ENCODE measurements around the gene CLPTM1. TPM values are rescaled to one million over a fixed set of nuclear protein-coding genes. Genes with fewer than 3 reads are reported as not detected.
"Not testable (repeated sequence)": the region's sequence is repeated elsewhere in the genome, so short reads cannot be mapped to it uniquely, and the experiment has no call there.

CLPTM1 gene
- total RNA-seq, 3 donors from 2014 or later: 42.0 to 70.5 (median 60.2) TPM

- Histone ChIP-seq H3K27me3 (no peaks in the 10 kb centered on the region), H3K9me3 (no peaks in the 10 kb centered on the region), H3K27ac (no peak overlapping the region), H3K4me1 (no peaks in the 10 kb centered on the region), H3K4me3 (no peak overlapping the region), H3K36me3 (no peaks in the 10 kb centered on the region)
- TF ChIP-seq POLR2A (IDR thresholded peaks at IDR 0.05) (no peak), CTCF (IDR thresholded peaks at IDR 0.05) (no peak), POLR2AphosphoS5 (IDR thresholded peaks at IDR 0.05) (no peak)
- DNase-seq (ENCODE audit: low spot score in 2 of 2): no peak
- intact Hi-C loops (cut with DNase I; ENCODE audit: low total_unique reads): no loop called here
Measured at GRCh38 chr19:44998025-44998424, 42.8 kb downstream of the CLPTM1 start.

GRCh38 chr19:44999131-44999925 lies 44.1 kb downstream of the CLPTM1 start:
- H3K4me1 ChIP-seq; H3K27ac ChIP-seq; intact Hi-C loops (cut with DNase I; ENCODE audit: low total_unique reads); H3K27me3 ChIP-seq; H3K9me3 ChIP-seq; H3K36me3 ChIP-seq; H3K4me3 ChIP-seq; DNase-seq (ENCODE audit: low spot score in 2 of 2): not testable (repeated sequence)

GRCh38 chr19:45000665-45001064 lies 45.5 kb downstream of the CLPTM1 start:
- H3K9me3 ChIP-seq; DNase-seq (ENCODE audit: low spot score in 2 of 2); H3K36me3 ChIP-seq; intact Hi-C loops (cut with DNase I; ENCODE audit: low total_unique reads); H3K4me1 ChIP-seq; H3K27me3 ChIP-seq: not testable (repeated sequence)
- Histone ChIP-seq H3K27ac (peak overlapping the region; percentile 75 to 87), H3K4me3 (peak overlapping the region in 2 of 3 donors; percentile 77 to 82)

GRCh38 chr19:45001087-45001739 lies 46.0 kb downstream of the CLPTM1 start, which contains the start of gene RELB:
Gene RELB (plus strand): TSS chr19:45001464. CDS start chr19:45001580, 116 bp downstream.
- H3K27me3 ChIP-seq: no peaks in the 10 kb centered on the region
- peak in 2 of 3 donors; percentile 36 to 71 for TF ChIP-seq POLR2AphosphoS5 (IDR thresholded peaks at IDR 0.05)
- no peak for TF ChIP-seq POLR2A (IDR thresholded peaks at IDR 0.05)
- no peak for TF ChIP-seq CTCF (IDR thresholded peaks at IDR 0.05)
- intact Hi-C loops (cut with DNase I; ENCODE audit: low total_unique reads): no loop called here

GRCh38 chr19:45003485-45003884 lies 48.3 kb downstream of the CLPTM1 start:
- no peak for TF ChIP-seq POLR2A (IDR thresholded peaks at IDR 0.05)
- no peak for TF ChIP-seq POLR2AphosphoS5 (IDR thresholded peaks at IDR 0.05)
- TF ChIP-seq CTCF (IDR thresholded peaks at IDR 0.05): no peak
- no peaks in the 10 kb centered on the region for H3K4me1 ChIP-seq
- H3K4me3 ChIP-seq: no peak overlapping the region
- H3K36me3 ChIP-seq: no peaks in the 10 kb centered on the region
- no peaks in the 10 kb centered on the region for H3K9me3 ChIP-seq
- no peak for DNase-seq (ENCODE audit: low spot score in 2 of 2)
- no peak overlapping the region for H3K27ac ChIP-seq
- no peaks in the 10 kb centered on the region for H3K27me3 ChIP-seq
- intact Hi-C loops (cut with DNase I; ENCODE audit: low total_unique reads): no loop called here

More at GRCh38 chr19:45001087-45001739, 46.0 kb downstream of the CLPTM1 start, which contains the start of gene RELB:
- H3K9me3 ChIP-seq: no peaks in the 10 kb centered on the region
- H3K36me3 ChIP-seq: no peaks in the 10 kb centered on the region
- DNase-seq (ENCODE audit: low spot score in 2 of 2): peak; percentile 94 to 95
- peak within 1 kb of the TSS; percentile 98 for H3K27ac ChIP-seq
- no peaks in the 10 kb centered on the region for H3K4me1 ChIP-seq
- H3K4me3 ChIP-seq: peak within 1 kb of the TSS; percentile 77 to 89 (median 82)

GRCh38 chr19:45005787-45006186 lies 50.6 kb downstream of the CLPTM1 start:
- H3K27ac ChIP-seq: no peak overlapping the region
- H3K9me3 ChIP-seq: no peaks in the 10 kb centered on the region
- DNase-seq (ENCODE audit: low spot score in 2 of 2): no peak
- TF ChIP-seq CTCF (IDR thresholded peaks at IDR 0.05) (no peak), POLR2A (IDR thresholded peaks at IDR 0.05) (no peak), POLR2AphosphoS5 (IDR thresholded peaks at IDR 0.05) (no peak)
- intact Hi-C loops (cut with DNase I; ENCODE audit: low total_unique reads): no loop called here
- H3K36me3 ChIP-seq: no peaks in the 10 kb centered on the region
- H3K27me3 ChIP-seq: no peaks in the 10 kb centered on the region
- H3K4me1 ChIP-seq: no peaks in the 10 kb centered on the region
- no peak overlapping the region for H3K4me3 ChIP-seq

All from breast epithelium (tissue), 4 donors.